ENCODE results near the gene STOML1.
A peak's percentile ranks its signal among the peaks of the same experiment; 100 is the strongest.

The STOML1 gene

GRCh38 chr15:73991726-73992593 lies at the start of gene STOML1:
Gene STOML1, minus strand, starts transcription at chr15:73992295. Its CDS starts 72 bp downstream, at chr15:73992223.
- peak; percentile 97 for DNase-seq

GRCh38 chr15:74041311-74041756 lies 49.2 kb upstream of the STOML1 start:
- DNase-seq, result no peak

GRCh38 chr15:74040109-74040850 lies 48.2 kb upstream of the STOML1 start:
- no peak for DNase-seq

GRCh38 chr15:74039656-74040010 lies 47.5 kb upstream of the STOML1 start:
- no peak for DNase-seq

GRCh38 chr15:74038707-74039655 lies 46.9 kb upstream of the STOML1 start:
- DNase-seq, result no peak

GRCh38 chr15:74037171-74038117 lies 45.3 kb upstream of the STOML1 start:
- no peak for DNase-seq

GRCh38 chr15:74036271-74037170 lies 44.4 kb upstream of the STOML1 start:
- DNase-seq, result peak in 1 of 2 experiments; percentile 18

- DNase-seq, result no peak
These were observed 43.3 kb upstream of the STOML1 start for GRCh38 chr15:74035121-74036017.

GRCh38 chr15:74034206-74034755 lies 42.2 kb upstream of the STOML1 start:
- DNase-seq, result no peak

- DNase-seq, result no peak
These were observed 40.8 kb upstream of the STOML1 start for GRCh38 chr15:74032606-74033561.

- DNase-seq, result no peak
These were observed 40.0 kb upstream of the STOML1 start for GRCh38 chr15:74032046-74032445.

GRCh38 chr15:74028646-74029045 lies 36.6 kb upstream of the STOML1 start:
- no peak for DNase-seq

GRCh38 chr15:74027688-74028087 lies 35.6 kb upstream of the STOML1 start:
- DNase-seq, result no peak

- no peak for DNase-seq
These were observed 33.3 kb upstream of the STOML1 start for GRCh38 chr15:74025436-74025835.

- no peak for DNase-seq
These were observed 32.6 kb upstream of the STOML1 start for GRCh38 chr15:74024687-74025086.

- DNase-seq, result no peak
These were observed 30.8 kb upstream of the STOML1 start for GRCh38 chr15:74022706-74023470.

GRCh38 chr15:74019734-74020133 lies 27.6 kb upstream of the STOML1 start:
- DNase-seq, result no peak

All from activated CD4-positive, alpha-beta T cell treated with anti-CD3 and anti-CD28 coated beads, Interleukin-2, amount 50 U/mL, for 48 hours (primary cell).